PFSK-1 (cell line): Measurements from ENCODE around the gene STX1A.

Source experiments
- POLR2AphosphoS5 ChIP-seq: IDR thresholded peaks from 2 replicates; pipeline ENCODE4 v1.6.1; 2012; ENCODE audit warnings: low read depth, mild to moderate bottlenecking, control low read depth, low read length, moderate library complexity
- REST ChIP-seq, 2 experiments: IDR thresholded peaks; 2 replicates each; pipeline versions ENCODE4 v1.6.1 to v1.8.0; 2011 to 2012; ENCODE audit warnings: low read depth in 2 of 2, low read length in 2 of 2, control low read depth in 1 of 2, inconsistent platforms in 1 of 2, mild to moderate bottlenecking in 1 of 2, moderate library complexity in 1 of 2; ENCODE audit not compliant: insufficient read depth in 1 of 2
- SIN3A ChIP-seq: IDR thresholded peaks from 2 replicates; pipeline ENCODE4 v1.6.1; 2012; ENCODE audit warnings: mild to moderate bottlenecking, low read length, moderate library complexity, borderline replicate concordance; ENCODE audit not compliant: insufficient read depth

GRCh38 chr7:73668103-73668885 lies 51.2 kb downstream of the STX1A start:
- TF ChIP-seq POLR2AphosphoS5 (no peak), SIN3A (no peak), REST (IDR thresholded peaks at IDR 0.05; ENCODE audit: insufficient read depth in 1 of 2, low read depth in 2 of 2, low read length in 2 of 2) (no peak)
